ENCODE results near the gene APOBEC4. TPM values are rescaled to one million over a fixed set of nuclear protein-coding genes. Genes with fewer than 3 reads are reported as not detected.

APOBEC4 gene
- total RNA-seq, 1 experiment from 2014 or later, result not detected

GRCh38 chr1:183673605-183674323 is 20.6 kb upstream of the APOBEC4 start:
- Histone ChIP-seq H3K4me2 (no peak overlapping the region), H3K27me3 (ENCODE audit: insufficient read depth, low read depth) (no peaks in the 10 kb centered on the region), H4K20me1 (ENCODE audit: insufficient read depth) (no peaks in the 10 kb centered on the region), H3K79me2 (ENCODE audit: low read depth) (no peaks in the 10 kb centered on the region), H3K4me3 (no peak overlapping the region), H2AFZ (no peak overlapping the region), H3K4me1 (replicated peaks; ENCODE audit: insufficient read depth) (peaks cover 10% of the 10 kb centered on the region; the same call in 1 of the 2 replicates), H3K9me2 (ENCODE audit: insufficient read depth) (no peaks in the 10 kb centered on the region; the same call in 1 of the 2 replicates), H3K27ac (no peak overlapping the region), H3K36me3 (ENCODE audit: low read depth) (no peaks in the 10 kb centered on the region), H3K9me3 (ENCODE audit: insufficient read depth, low read depth) (peaks cover 3% of the 10 kb centered on the region; the same call in 1 of the 2 replicates), H3F3A (ENCODE audit: insufficient read depth, low read depth) (no peaks in the 10 kb centered on the region)
- BruUV-seq (replicated peaks), result no TSS peak
- DNase-seq, result no peak
- ChIA-PET POLR2A (ENCODE audit: unreplicated experiment) (no interaction called here), CTCF (no interaction called here)
- TF ChIP-seq EZH2 (IDR thresholded peaks at IDR 0.05; ENCODE audit: low read depth), result no peak
- no peak for TF ChIP-seq CTCF (conservative IDR thresholded peaks at IDR 0.05)
- intact Hi-C loops (cut with micrococcal nuclease; ENCODE audit: unreplicated experiment), result no loop called here

- no peaks in the 10 kb centered on the region for H3K79me2 ChIP-seq (ENCODE audit: low read depth)
- ChIA-PET POLR2A (ENCODE audit: unreplicated experiment) (no interaction called here), CTCF (no interaction called here)
- no peaks in the 10 kb centered on the region; the same call in 1 of the 2 replicates for H3K9me2 ChIP-seq (ENCODE audit: insufficient read depth)
- DNase-seq, result no peak
- H3K27me3 ChIP-seq (ENCODE audit: insufficient read depth, low read depth), result no peaks in the 10 kb centered on the region
- H3K9me3 ChIP-seq (ENCODE audit: insufficient read depth, low read depth), result peaks cover 3% of the 10 kb centered on the region; the same call in 1 of the 2 replicates
- H3F3A ChIP-seq (ENCODE audit: insufficient read depth, low read depth), result no peaks in the 10 kb centered on the region
- no peaks in the 10 kb centered on the region for H3K4me1 ChIP-seq (replicated peaks; ENCODE audit: insufficient read depth)
- intact Hi-C loops (cut with micrococcal nuclease; ENCODE audit: unreplicated experiment), result no loop called here
- no peak overlapping the region for H3K27ac ChIP-seq
- no peaks in the 10 kb centered on the region for H4K20me1 ChIP-seq (ENCODE audit: insufficient read depth)
- H3K4me3 ChIP-seq, result no peak overlapping the region
- no TSS peak for BruUV-seq (replicated peaks)
- no peak for TF ChIP-seq EZH2 (IDR thresholded peaks at IDR 0.05; ENCODE audit: low read depth)
- TF ChIP-seq CTCF (conservative IDR thresholded peaks at IDR 0.05), result peak; percentile 53; the same call in 1 of the 2 replicates
- no peak overlapping the region for H3K4me2 ChIP-seq
- H2AFZ ChIP-seq, result no peak overlapping the region
- H3K36me3 ChIP-seq (ENCODE audit: low read depth), result no peaks in the 10 kb centered on the region
These were observed 17.1 kb upstream of the APOBEC4 start for GRCh38 chr1:183670169-183670568.

- no peaks in the 10 kb centered on the region for H3K4me1 ChIP-seq (replicated peaks; ENCODE audit: insufficient read depth)
- no peaks in the 10 kb centered on the region for H3F3A ChIP-seq (ENCODE audit: insufficient read depth, low read depth)
- no peaks in the 10 kb centered on the region for H3K27me3 ChIP-seq (ENCODE audit: insufficient read depth, low read depth)
- intact Hi-C loops (cut with micrococcal nuclease; ENCODE audit: unreplicated experiment), result loop anchor here (5.0 kb wide), 1 partner anchor 1036 kb away; no protein-coding TSS in a partner anchor
- no peaks in the 10 kb centered on the region for H3K9me2 ChIP-seq (ENCODE audit: insufficient read depth)
- H3K9me3 ChIP-seq (ENCODE audit: insufficient read depth, low read depth), result no peaks in the 10 kb centered on the region
- ChIA-PET CTCF (interaction anchor here (0.7 to 1.9 kb wide), 3 partner anchors 195 to 259 kb away, joined by 3 to 17 read pairs (median 4); no protein-coding TSS in a partner anchor), POLR2A (ENCODE audit: unreplicated experiment) (no interaction called here)
- no peak overlapping the region for H3K27ac ChIP-seq
- TF ChIP-seq EZH2 (IDR thresholded peaks at IDR 0.05; ENCODE audit: low read depth) (no peak), CTCF (conservative IDR thresholded peaks at IDR 0.05) (no peak)
- H4K20me1 ChIP-seq (ENCODE audit: insufficient read depth), result no peaks in the 10 kb centered on the region
- BruUV-seq (replicated peaks), result no TSS peak
- H3K36me3 ChIP-seq (ENCODE audit: low read depth), result no peaks in the 10 kb centered on the region
- DNase-seq, result no peak
- no peak overlapping the region for H3K4me3 ChIP-seq
- H3K79me2 ChIP-seq (ENCODE audit: low read depth), result no peaks in the 10 kb centered on the region
- no peak overlapping the region for H2AFZ ChIP-seq
- no peak overlapping the region for H3K4me2 ChIP-seq
These were observed 3.2 kb upstream of the APOBEC4 start for GRCh38 chr1:183656355-183656754.

All from PC-9 (cell line).